WTC11 (cell line): ENCODE results near the gene ENGASE.

Experiments used
- ATF3 ChIP-seq: sonication (generic); formaldehyde crosslinking; conservative IDR thresholded peaks from 2 replicates; pipeline ENCODE4 v1.8.1; 2022; ENCODE audit warnings: mild to moderate bottlenecking, missing genetic modification reagents
- CTCF ChIP-seq: fragments of 200-600 bp; IDR thresholded peaks from 2 replicates; pipeline ENCODE4 v1.8.0; 2022; ENCODE audit warnings: antibody characterized with exemption
- FOXK1 ChIP-seq: sonication (generic); formaldehyde crosslinking; IDR thresholded peaks from 2 replicates; pipeline ENCODE4 v1.8.0; 2022; ENCODE audit warnings: mild to moderate bottlenecking, moderate library complexity, missing genetic modification reagents
- NFYB ChIP-seq: sonication (generic); formaldehyde crosslinking; conservative IDR thresholded peaks from 2 replicates; pipeline ENCODE4 v1.8.0; 2022; ENCODE audit warnings: low read depth, missing genetic modification reagents
- NR2C2 ChIP-seq: sonication (generic); formaldehyde crosslinking; IDR thresholded peaks from 2 replicates; pipeline ENCODE4 v1.8.0; 2022; ENCODE audit warnings: mild to moderate bottlenecking, missing genetic modification reagents
- OVOL2 ChIP-seq: fragments of 250-450 bp; sonication (Bioruptor Pico); IDR thresholded peaks from 2 replicates; pipeline ENCODE4 v1.9.0; 2021; ENCODE audit warnings: mild to moderate bottlenecking, borderline replicate concordance
- TCF7 ChIP-seq: sonication (generic); formaldehyde crosslinking; IDR thresholded peaks from 2 replicates; pipeline ENCODE4 v1.8.0; 2022; ENCODE audit warnings: mild to moderate bottlenecking, low read depth, missing genetic modification reagents, moderate library complexity
- USF2 ChIP-seq: sonication (generic); formaldehyde crosslinking; IDR thresholded peaks from 2 replicates; pipeline ENCODE4 v1.8.1; 2023; ENCODE audit warnings: mild to moderate bottlenecking, missing genetic modification reagents, moderate library complexity
- ZNF121 ChIP-seq: sonication (generic); formaldehyde crosslinking; IDR thresholded peaks from 2 replicates; pipeline ENCODE4 v1.8.0; 2023; ENCODE audit warnings: missing genetic modification reagents

GRCh38 chr17:79116575-79117368 lies 42.1 kb downstream of the ENGASE start:
- TF ChIP-seq TCF7 (CRISPR knock-in tag) (no peak), CTCF (no peak), FOXK1 (CRISPR knock-in tag) (no peak), NFYB (no peak), OVOL2 (CRISPR knock-in tag) (no peak), ZNF121 (CRISPR knock-in tag) (no peak), USF2 (CRISPR knock-in tag) (no peak), NR2C2 (CRISPR knock-in tag) (no peak), ATF3 (no peak)
